Inferior parietal cortex (tissue), 1 donor: Measurements from ENCODE around the gene AFAP1L2.

ENCODE experiments used
- DNase-seq: peaks from one replicate; pipeline ENCODE4 v3.0.0-alpha.2; 2016; ENCODE audit errors: extremely low spot score

Gene AFAP1L2

DNA sequence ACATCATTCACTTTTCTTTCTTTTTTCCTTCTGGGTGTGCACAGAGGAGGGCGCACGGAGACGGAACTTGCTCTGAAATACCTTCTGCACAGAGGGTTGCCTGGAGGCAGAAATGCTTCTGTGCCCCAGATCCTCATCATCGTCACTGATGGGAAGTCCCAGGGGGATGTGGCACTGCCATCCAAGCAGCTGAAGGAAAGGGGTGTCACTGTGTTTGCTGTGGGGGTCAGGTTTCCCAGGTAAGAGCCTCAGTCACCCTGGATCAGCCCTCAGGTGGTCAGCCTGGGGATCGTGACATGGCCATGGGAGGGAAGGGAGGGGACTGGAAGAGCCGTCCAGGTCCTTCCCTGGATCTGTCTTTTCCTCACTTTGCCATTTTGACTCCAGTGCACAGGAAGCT is 131.6 kb downstream of the AFAP1L2 start:
- no peak for DNase-seq

DNA sequence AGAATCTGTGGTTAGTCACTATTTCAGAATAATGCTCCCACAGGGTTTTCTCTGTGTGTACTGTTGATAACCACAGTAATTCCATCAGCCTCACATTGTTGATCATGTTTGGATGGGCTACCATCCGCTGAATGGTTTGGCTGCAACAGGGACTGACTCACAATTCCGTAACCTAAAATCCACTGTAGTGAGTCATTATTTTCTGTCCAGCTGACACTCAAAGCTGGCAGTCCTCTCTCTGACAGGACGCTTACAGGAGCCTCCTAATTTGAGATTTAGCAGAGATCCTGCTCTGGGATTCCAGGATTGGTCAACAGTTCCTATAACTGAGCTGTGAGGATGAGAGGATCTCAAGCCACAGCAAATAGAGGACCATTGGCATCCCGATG is 132.5 kb downstream of the AFAP1L2 start:
- DNase-seq: no peak

DNA sequence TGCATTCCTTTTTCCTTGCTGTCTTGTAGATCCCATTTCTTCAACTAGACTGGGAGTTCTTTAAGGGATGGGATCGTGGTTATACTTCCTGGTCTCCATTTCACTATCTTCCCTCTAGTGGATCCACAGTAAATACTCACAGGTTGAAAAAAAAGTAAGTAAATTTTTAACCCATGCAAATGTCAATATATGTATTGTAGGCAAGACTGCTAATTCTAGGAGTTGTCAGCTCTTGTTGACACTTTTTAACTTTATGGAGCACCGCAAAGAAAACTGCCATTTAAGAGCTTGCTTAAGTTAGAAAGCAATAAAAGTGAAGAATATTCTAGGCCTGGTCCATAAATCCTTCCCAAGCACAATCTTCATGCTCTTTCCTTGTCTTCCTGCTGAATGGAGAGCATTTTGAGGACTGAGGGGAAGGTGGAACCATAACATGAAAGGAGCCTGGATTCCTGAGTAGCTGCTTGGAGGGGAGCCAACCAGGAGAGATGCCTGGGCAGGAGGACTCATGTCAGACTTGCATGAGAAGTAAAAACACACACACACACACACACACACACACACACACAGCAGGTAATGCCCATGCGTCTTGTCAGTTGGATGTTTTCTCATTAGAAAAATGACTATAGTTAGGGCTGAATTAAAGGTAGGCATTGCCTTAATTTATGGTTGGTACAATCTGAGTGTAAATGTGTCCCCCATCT is 133.1 kb downstream of the AFAP1L2 start:
- no peak for DNase-seq

DNA sequence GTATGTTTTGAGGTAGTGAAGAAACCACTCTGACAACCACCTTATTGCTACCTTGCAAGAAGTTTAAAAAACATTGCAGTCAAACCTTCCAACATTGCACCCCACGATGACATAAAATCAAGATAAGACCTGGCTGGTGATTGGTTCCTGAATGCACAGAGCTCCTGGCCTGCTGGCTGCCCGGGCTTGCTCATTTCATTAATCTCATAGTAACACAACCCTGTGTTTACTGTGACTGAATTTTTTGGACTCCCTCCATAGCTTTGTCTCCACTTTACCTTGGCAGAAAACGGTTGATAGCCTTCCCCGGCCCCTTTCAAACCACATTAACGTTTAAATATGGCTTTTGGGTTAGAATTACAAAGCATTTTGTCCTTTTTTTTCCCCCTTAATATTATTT is 137.8 kb downstream of the AFAP1L2 start:
- DNase-seq: no peak

DNA sequence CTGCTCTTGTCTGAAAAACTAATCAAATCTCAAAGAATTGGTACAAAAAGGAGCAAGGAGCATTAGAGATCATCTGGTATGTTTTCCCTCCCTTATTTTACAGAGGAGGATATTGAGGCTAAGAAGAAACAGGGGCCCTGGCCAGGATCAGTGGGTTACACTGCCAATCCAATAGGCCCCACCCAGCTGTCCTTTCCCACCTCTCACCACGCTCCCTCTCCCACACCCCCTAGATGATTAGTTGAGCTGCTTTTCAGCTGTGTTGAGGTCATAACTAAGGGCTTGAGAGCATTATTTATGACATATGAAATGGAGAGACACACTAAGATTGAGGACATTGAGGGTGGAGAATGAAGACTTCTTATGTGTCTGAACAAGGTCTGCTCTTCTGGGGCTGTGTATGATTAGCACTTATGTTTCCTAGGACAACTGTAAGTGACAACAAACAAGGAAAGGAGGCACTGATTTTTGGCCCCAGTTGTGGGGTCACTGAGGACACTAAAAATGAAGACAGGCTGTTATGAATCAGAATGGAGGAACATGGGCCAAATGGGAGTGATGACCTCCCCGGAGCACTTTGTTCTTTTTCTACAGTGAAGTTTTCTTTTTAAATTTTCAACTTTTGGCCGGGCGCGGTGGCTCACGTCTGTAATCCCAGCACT is 138.8 kb downstream of the AFAP1L2 start:
- no peak for DNase-seq

DNA sequence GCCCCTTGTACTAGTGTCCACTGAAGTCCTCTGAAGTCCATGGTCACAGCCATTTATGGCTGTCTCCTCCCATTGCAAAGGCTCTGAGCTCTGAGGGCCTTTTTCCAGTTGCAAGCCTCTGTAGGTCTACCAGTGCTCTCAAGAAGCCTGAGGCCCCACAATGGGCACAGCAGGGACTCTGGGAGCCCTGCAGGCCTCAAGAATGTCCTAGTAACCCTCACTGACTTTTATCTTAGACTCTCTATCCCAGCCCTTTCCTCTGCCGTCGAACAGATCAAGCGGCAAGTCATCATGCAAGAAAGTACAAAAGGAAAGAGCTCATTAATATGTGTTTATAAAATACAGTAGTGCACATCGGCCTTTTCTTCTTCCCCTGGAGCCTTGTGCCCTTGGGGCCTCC is 141.8 kb downstream of the AFAP1L2 start:
- no peak for DNase-seq

DNA sequence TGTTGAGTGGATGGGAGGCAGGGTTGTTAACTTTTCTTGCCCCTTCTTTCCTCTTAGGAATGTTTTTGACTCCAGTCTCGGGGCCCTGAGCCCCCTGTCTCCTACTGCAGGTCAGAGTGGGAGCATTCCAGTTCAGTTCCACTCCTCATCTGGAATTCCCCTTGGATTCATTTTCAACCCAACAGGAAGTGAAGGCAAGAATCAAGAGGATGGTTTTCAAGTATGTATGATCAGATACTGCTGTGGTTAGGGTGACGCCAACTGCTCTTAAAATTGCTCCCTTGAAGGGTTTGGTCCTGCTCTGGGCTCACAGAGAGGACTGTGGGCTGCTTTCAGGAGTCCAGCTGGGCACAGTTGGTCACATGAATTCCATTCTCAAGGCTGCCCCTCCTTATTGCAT is 143.2 kb downstream of the AFAP1L2 start:
- DNase-seq: no peak

DNA sequence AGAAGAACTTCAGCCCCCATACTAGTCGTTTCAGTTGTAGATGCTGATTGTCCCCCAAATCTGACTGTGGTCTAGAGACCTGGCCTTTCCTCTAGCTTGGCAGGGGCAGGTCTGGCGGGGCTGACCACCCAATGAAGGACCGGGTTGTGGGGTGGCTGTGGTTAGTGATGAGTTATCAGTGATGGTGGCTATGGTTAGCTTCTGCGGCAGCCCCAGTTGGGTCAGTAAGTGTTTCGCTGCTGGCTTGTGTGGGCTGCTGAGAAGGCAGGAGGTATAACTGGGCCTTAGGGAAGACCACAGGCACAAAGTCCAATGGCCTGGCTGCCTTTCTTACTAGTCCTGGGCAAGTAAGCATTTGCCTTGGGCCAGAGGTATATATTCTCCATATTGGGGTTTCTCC is 143.9 kb downstream of the AFAP1L2 start:
- DNase-seq: no peak

DNA sequence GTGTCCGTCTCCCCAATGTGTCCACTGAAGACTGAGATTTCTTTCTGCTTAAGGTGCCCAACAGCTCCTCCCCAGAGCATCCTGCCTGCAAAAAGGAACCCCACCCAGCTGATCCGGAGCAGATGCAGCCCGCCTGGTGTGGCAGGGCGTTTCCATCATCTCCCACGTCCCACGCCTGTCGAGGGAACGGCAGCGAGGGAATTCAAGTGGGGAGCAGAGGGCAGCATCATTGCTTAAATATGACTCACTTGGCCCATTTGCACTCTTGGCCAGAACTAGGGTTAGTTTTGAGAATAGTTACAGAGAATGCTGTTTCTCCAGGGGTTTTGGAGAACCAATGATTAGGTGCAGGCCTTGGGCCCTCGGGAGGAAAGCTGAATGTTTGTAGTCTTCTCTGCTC is 144.5 kb downstream of the AFAP1L2 start:
- DNase-seq: no peak

DNA sequence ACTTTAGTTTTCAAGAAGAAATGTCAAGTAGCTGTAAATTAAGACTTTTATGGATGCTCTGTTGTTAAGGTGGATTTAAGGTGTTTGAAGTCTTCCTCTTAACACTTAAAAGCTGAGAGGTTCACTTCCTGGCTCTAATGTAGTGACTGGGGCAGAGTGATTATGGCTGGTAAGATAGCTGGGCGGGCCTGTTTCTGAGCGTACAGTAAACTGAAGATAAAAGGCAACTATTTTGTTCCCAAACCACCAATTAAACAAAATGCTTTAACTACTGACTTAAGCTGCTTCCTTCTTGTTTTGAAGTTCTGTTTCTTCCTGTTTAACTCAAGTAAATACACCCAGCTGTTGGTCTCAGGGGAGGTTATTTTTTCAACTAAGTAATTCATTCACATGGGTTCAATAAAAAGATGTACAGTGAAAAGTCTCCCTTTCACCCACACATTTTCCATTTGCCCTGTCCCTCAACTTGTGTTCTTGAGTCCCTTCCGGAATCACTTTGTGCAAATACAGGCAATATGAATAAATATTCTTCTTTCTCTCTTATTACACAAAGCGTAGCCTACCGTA is 145.9 kb downstream of the AFAP1L2 start:
- DNase-seq: no peak

DNA sequence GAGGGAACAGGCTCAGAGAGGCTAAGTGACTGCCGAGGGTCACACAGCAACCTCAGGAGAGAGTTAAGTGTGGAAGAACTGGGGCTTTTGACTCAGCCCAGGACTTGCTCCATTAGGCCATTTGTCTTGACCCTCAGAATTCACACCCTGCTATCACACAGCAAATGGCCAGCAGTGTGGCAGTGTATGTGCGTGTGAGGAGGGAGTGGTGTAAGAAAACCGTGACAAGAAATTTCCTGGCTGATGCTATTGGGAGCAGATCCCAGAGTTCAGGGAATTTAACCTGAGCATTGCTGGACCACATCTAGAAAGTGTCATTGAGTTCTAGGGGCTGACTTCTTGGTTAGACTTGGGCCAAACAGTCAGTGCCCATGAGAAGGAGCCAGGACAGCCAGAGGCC is 146.8 kb downstream of the AFAP1L2 start:
- DNase-seq: no peak

DNA sequence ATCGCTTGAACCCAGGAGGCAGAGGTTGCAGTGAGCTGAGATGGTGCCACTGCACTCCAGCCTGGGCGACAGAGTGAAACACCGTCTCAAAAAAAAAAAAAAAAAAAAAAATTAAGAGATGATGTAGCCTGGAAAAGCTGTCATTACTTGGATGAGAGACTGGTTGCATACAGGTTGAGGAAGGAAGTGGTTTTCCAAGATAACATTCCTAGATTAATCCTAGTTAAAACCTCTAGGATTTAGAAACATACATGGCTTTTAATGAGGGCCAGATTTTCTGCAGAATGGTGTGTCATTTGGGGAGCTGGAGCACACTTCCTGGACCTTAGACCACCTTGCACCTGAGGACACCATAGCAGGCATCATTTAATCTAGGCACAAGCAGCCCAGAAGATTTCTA is 147.5 kb downstream of the AFAP1L2 start:
- DNase-seq: no peak

DNA sequence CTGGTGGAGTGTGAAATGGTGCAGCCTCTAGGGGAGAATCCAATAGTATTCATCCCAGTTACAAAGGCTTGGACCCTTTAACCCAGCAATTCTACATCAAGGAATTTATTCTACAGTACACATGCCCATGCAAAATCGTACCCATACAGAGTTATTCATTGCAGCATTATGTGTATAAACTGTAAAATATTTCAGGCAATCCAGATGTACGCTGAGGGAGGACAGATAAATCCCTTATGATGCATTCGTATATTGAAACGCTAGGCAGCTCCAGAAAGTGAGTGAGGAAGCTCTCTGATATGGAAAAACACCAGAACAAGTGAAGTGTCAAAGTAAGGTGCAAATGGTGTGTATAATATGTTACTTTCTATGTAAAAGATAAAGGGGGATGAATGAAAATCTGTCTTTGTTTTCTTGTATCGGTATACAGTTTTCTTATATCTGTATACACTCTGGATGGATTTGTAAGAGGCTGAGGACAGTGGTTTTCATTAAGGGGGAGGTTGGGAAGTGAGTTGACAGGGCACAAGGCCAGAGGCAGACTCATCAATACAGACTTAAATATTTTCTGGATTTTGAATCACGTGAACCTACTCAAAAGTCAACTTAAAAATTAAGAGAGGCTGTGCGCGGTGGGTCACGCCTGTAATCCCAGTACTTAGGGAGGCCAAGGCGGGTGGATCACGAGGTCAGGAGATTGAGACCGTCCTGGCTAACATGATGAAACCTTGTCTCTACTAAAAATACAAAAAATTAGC is 148.1 kb downstream of the AFAP1L2 start:
- DNase-seq: no peak

DNA sequence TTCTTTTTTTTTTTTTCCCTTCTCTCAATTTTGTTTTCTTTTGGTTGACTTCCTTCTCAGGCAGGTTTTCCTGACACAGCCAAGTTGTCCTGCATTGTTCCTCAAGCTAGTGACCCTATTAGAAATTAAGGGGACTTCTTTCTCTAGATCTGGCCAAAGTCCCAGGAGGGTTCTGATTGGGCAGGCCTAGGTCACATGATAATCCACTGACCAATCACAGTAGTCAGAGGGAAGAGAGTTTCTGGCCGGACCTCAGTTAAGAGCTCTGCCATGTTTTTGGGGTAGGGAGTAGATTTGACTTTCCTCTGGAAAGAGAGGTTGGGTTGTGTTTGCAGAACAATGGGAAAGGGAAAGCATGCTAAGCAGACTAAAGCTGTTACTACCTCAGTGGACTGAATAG is 149.1 kb downstream of the AFAP1L2 start:
- no peak for DNase-seq

DNA sequence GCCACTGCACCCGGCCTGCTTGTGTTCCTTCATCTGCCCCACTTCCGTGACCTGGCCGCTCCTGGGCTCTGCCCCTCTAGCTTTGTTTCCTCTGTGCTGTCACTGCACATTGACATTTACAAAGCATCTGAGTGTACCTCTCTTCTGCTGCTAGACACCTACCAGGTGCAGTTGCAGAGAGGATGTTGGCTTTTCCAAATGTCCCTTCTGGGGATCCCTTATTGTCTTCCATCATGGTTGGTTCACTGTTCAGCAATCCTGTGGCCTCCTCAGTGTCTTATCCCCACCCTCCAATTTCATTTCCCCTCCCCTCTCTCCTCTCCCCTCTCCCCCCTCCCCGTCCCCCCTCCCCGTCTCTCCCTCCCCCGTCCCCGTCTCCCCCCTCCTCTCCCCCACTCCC is 151.4 kb downstream of the AFAP1L2 start:
- DNase-seq: no peak

DNA sequence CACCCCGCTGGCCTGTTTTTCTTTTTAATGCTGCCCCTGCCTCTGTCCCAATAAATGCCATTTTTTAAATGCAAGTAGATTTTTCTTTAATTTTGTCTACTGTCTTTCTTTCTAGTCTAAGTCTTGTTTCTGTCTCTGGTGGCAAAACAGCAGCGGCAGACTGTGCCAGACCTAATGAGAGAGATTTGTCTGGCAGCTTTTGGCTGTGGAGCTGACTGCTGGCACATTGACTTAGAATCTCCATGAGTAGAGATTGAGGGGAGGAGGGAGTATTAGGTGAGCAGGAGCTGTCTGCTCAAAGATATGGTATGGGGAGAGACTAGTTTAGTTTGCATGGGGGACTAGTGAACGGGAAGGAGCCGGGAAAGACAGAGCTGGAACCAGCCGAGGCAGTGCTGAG is 152.2 kb downstream of the AFAP1L2 start:
- DNase-seq: no peak

DNA sequence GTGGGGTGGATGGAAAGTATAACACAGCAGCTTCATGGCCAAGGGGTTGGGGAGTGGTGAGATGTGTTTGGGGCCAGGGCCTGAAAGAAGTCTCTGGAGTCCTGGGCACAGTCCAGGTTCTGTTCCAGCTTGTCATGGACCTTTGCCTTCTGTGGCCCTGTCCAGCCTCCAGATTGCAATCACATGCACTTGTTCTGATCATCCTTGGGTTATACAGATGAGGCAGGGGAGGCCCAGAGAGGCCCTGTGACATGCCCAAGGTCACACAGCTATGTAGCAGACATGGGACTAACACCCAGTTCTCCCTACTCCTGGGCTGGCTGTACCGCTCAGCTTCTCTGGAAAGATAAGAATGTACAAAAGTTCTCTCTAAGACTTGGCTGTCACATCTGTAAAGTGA is 153.6 kb downstream of the AFAP1L2 start:
- no peak for DNase-seq

DNA sequence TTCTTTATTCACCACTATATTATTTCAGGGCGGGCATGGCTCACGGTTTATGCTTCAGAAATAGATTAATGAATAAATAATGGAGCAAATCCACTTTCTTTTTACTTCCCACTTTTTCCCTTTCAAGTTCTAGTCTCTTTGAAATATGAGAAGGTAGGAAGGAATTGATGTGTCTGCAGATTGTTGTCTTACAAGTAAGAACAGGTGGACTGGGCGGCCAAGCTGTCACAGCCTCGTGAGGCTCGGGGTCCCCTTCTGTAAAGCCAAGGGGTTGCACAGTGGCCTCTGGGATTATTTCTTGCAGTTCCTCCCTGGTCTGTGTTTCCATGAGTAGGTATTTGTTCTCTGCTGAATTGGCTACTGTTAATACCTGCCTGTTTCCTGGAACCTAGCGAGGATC is 154.1 kb downstream of the AFAP1L2 start:
- DNase-seq: no peak

DNA sequence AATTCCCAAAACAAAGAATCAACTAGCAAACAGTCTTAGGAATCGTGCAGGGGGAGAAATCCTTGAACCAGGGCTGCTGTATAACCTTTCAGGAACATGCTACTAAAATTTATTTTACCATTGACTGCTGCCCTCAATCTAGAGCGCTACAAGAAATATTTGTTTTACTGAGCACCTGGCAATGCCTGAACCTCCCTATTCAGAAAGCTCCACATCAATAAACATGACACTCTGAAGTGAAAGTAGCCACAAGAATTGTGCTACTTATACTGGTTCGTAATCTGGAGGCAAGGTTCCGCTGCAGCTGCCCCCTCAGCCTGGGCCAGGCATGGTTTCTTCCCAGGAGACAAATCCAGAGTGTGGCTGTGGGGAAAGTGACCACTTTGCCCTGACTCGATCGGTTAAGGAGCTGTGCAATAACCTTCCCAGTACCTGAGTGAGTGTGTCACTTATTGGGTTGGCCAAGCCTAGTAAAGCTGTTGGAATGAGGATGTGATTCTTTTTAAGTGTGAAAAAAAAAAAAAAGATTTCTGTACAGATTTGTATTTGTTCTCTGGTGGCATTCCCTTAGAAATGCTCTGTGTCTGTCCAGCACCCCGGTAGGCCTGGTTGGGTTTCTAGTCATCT is 157.5 kb downstream of the AFAP1L2 start:
- no peak for DNase-seq

DNA sequence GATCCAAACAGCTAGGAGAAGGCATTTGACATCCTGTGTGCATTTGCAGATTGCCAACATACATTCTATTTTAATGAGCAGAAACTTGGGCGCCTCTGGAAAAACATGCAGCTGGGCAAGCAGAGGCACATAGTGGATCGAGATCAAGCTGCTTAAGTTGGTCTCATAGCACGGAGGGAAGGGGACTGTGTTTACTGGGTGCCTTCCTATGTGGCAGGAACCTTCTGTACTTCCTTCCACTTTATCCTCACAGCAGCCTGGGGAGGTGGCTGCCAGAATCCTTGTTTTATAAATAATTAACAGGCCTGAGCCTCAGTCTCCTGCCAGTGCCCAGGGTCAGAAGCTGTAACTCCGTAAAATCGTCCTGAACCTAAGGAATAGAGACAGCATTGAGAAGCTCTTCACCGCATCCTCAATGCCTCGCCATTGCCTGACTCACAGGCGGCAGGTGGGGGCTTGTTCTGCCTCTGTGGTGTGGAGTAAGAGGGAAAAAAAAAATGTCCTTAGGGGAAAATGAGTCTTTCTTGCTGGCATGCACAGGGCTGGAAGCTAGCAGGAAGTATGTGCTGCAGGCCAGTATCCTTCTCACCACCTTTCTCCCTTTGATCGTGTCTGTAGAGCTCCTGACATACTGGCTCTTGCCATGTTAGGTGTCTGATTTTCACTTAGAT is 159.0 kb downstream of the AFAP1L2 start:
- no peak for DNase-seq
